Measurements from ENCODE around the gene GARS1. TPM values are rescaled to one million over a fixed set of nuclear protein-coding genes. Genes with fewer than 3 reads are reported as not detected.
"Not testable (repeated sequence)": the region's sequence is repeated elsewhere in the genome, so short reads cannot be mapped to it uniquely, and the experiment has no call there.

Gene GARS1
- total and polyA plus RNA-seq, 4 donors, result 43.3 to 73.6 (median 67.8) TPM

- Histone ChIP-seq H3K36me3 (ENCODE audit: control insufficient read depth in 4 of 4, insufficient read depth in 3 of 4, low read depth in 1 of 4, low read length in 3 of 4) (peaks cover 6 to 41% (median 31%) of the 10 kb centered on the region in 4 donors), H3K9ac (ENCODE audit: low read depth in 1 of 2, low read length in 2 of 2) (no peak overlapping the region), H3K27ac (ENCODE audit: low read depth in 1 of 2, low read length in 2 of 2) (no peak overlapping the region), H3K9me3 (ENCODE audit: control insufficient read depth in 4 of 4, low read length in 3 of 4) (no peaks in the 10 kb centered on the region), H3K4me3 (ENCODE audit: low read depth in 1 of 3, low read length in 3 of 3) (no peak overlapping the region), H3K27me3 (ENCODE audit: control insufficient read depth in 4 of 4, insufficient read depth in 4 of 4, low read length in 3 of 4) (no peaks in the 10 kb centered on the region), H3K4me1 (ENCODE audit: control insufficient read depth in 4 of 4, insufficient read depth in 4 of 4, low read length in 3 of 4) (no peaks in the 10 kb centered on the region)
- TF ChIP-seq CTCF (IDR thresholded peaks at IDR 0.05; ENCODE audit: low read depth, low read length, missing input control), result no peak
- TF ChIP-seq SP1 (IDR thresholded peaks at IDR 0.05), result no peak
- no peak for TF ChIP-seq EGR1 (IDR thresholded peaks at IDR 0.05; ENCODE audit: low read depth in 2 of 2)
- TF ChIP-seq RXRA (IDR thresholded peaks at IDR 0.05), result no peak
- 93% methylated on average over 6 of the region's 6 CpGs for WGBS
- no peak for DNase-seq (ENCODE audit: low spot score)
Observed at GRCh38 chr7:30635798-30636197, 41.1 kb downstream of the GARS1 start.

GRCh38 chr7:30642322-30642721, 47.6 kb downstream of the GARS1 start:
- H3K36me3 ChIP-seq (ENCODE audit: control insufficient read depth in 4 of 4, insufficient read depth in 3 of 4, low read depth in 1 of 4, low read length in 3 of 4); H3K4me3 ChIP-seq (ENCODE audit: low read depth in 1 of 3, low read length in 3 of 3); DNase-seq (ENCODE audit: low spot score); H3K9me3 ChIP-seq (ENCODE audit: control insufficient read depth in 4 of 4, low read length in 3 of 4); H3K9ac ChIP-seq (ENCODE audit: low read depth in 1 of 2, low read length in 2 of 2); H3K27ac ChIP-seq (ENCODE audit: low read depth in 1 of 2, low read length in 2 of 2); H3K27me3 ChIP-seq (ENCODE audit: control insufficient read depth in 4 of 4, insufficient read depth in 4 of 4, low read length in 3 of 4); H3K4me1 ChIP-seq (ENCODE audit: control insufficient read depth in 4 of 4, insufficient read depth in 4 of 4, low read length in 3 of 4): not testable (repeated sequence)
- 35% methylated on average over 15 of the region's 29 CpGs for WGBS

GRCh38 chr7:30642789-30643188, 48.1 kb downstream of the GARS1 start:
- H3K4me3 ChIP-seq (ENCODE audit: low read depth in 1 of 3, low read length in 3 of 3), result peak overlapping the region in 2 of 3 donors; percentile 30 to 34
- no peaks in the 10 kb centered on the region for H3K4me1 ChIP-seq (ENCODE audit: control insufficient read depth in 4 of 4, insufficient read depth in 4 of 4, low read length in 3 of 4)
- H3K27me3 ChIP-seq (ENCODE audit: control insufficient read depth in 4 of 4, insufficient read depth in 4 of 4, low read length in 3 of 4), result no peaks in the 10 kb centered on the region
- DNase-seq (ENCODE audit: low spot score), result no peak
- H3K27ac ChIP-seq (ENCODE audit: low read depth in 1 of 2, low read length in 2 of 2), result no peak overlapping the region
- peaks cover 0 to 4% (median 0%) of the 10 kb centered on the region in 4 donors for H3K36me3 ChIP-seq (ENCODE audit: control insufficient read depth in 4 of 4, insufficient read depth in 3 of 4, low read depth in 1 of 4, low read length in 3 of 4)
- no peak for TF ChIP-seq CTCF (IDR thresholded peaks at IDR 0.05; ENCODE audit: low read depth, low read length, missing input control)
- TF ChIP-seq YY1 (IDR thresholded peaks at IDR 0.05), result peak; percentile 45
- H3K9me3 ChIP-seq (ENCODE audit: control insufficient read depth in 4 of 4, low read length in 3 of 4), result no peaks in the 10 kb centered on the region
- H3K9ac ChIP-seq (ENCODE audit: low read depth in 1 of 2, low read length in 2 of 2), result no peak overlapping the region
- WGBS, result 67% methylated on average over 4 of the region's 4 CpGs

GRCh38 chr7:30644286-30644955, 49.7 kb downstream of the GARS1 start:
- TF ChIP-seq REST (IDR thresholded peaks at IDR 0.05) (no peak), SP1 (IDR thresholded peaks at IDR 0.05) (no peak)
- Histone ChIP-seq H3K9me3 (ENCODE audit: control insufficient read depth in 4 of 4, low read length in 3 of 4) (no peaks in the 10 kb centered on the region), H3K36me3 (ENCODE audit: control insufficient read depth in 4 of 4, insufficient read depth in 3 of 4, low read depth in 1 of 4, low read length in 3 of 4) (peaks cover 0 to 4% (median 0%) of the 10 kb centered on the region in 4 donors), H3K9ac (ENCODE audit: low read depth in 1 of 2, low read length in 2 of 2) (no peak overlapping the region), H3K27me3 (ENCODE audit: control insufficient read depth in 4 of 4, insufficient read depth in 4 of 4, low read length in 3 of 4) (no peaks in the 10 kb centered on the region), H3K4me1 (ENCODE audit: control insufficient read depth in 4 of 4, insufficient read depth in 4 of 4, low read length in 3 of 4) (no peaks in the 10 kb centered on the region), H3K27ac (ENCODE audit: low read depth in 1 of 2, low read length in 2 of 2) (no peak overlapping the region), H3K4me3 (ENCODE audit: low read depth in 1 of 3, low read length in 3 of 3) (no peak overlapping the region)
- no peak for DNase-seq (ENCODE audit: low spot score)
- 95% methylated on average over 4 of the region's 4 CpGs for WGBS
